ENCODE measurements around the gene UBE2U.

- TF ChIP-seq EZH2 (IDR thresholded peaks at IDR 0.05; ENCODE audit: low read length), result no peak
- TF ChIP-seq CTCF (optimal IDR thresholded peaks at IDR 0.05 in 1 of 3, IDR thresholded peaks at IDR 0.05 in 1 of 3, conservative IDR thresholded peaks at IDR 0.05 in 1 of 3; ENCODE audit: extremely low read depth in 1 of 3, insufficient read depth in 2 of 3, low read length in 3 of 3), result no peak
Observed at GRCh38 chr1:64245495-64245894, 42.1 kb downstream of the UBE2U start.

All from keratinocyte (primary cell).